Measurements from ENCODE around the gene SUGP1. TPM values are rescaled to one million over a fixed set of nuclear protein-coding genes. Genes with fewer than 3 reads are reported as not detected.

The SUGP1 gene
- total RNA-seq, 4 donors from 2014 or later = 16.1 to 40.2 (median 39.0) TPM

GRCh38 chr19:19234220-19234816, 86.0 kb downstream of the SUGP1 start:
- TF ChIP-seq, protein P1, sequence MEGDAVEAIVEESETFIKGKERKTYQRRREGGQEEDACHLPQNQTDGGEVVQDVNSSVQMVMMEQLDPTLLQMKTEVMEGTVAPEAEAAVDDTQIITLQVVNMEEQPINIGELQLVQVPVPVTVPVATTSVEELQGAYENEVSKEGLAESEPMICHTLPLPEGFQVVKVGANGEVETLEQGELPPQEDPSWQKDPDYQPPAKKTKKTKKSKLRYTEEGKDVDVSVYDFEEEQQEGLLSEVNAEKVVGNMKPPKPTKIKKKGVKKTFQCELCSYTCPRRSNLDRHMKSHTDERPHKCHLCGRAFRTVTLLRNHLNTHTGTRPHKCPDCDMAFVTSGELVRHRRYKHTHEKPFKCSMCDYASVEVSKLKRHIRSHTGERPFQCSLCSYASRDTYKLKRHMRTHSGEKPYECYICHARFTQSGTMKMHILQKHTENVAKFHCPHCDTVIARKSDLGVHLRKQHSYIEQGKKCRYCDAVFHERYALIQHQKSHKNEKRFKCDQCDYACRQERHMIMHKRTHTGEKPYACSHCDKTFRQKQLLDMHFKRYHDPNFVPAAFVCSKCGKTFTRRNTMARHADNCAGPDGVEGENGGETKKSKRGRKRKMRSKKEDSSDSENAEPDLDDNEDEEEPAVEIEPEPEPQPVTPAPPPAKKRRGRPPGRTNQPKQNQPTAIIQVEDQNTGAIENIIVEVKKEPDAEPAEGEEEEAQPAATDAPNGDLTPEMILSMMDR (IDR thresholded peaks at IDR 0.05) = no peak
- TF ChIP-seq POLR2A (IDR thresholded peaks at IDR 0.05) = no peak
- H3K4me3 ChIP-seq (ENCODE audit: low read depth, poor library complexity, severe bottlenecking) = no peak overlapping the region
- intact Hi-C loops (cut with DNase I; ENCODE audit: low total_unique reads) = no loop called here
- WGBS, 2 donors = 92 to 93% methylated on average over 2 of the region's 2 CpGs
- DNase-seq (ENCODE audit: low spot score in 2 of 2) = no peak

- WGBS, 2 donors = 68 to 73% methylated on average over 13 to 19 of the region's 19 CpGs
Observed at GRCh38 chr19:19232261-19232721, 88.0 kb downstream of the SUGP1 start.

DNA sequence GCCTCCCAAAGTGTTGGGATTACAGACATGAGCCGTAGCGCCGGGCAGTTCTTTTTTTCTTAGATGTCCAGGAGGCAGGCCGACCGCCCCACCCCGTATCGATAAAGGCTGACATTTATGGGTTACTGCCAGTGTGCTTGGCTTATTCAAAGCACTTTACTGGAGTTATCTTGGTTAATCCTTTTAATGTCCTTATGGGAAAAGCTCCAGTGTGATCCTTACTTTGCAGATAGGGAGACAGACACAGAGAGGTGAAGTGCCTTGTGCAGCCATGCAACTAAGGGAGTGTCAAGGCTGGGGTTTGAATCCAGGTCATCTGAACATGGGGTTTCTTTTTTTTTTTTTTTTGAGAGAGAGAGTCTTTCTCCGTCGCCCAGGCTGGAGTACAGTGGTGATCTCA, 89.3 kb downstream of the SUGP1 start:
- intact Hi-C loops (cut with DNase I; ENCODE audit: low total_unique reads) = no loop called here
- no peak for DNase-seq (ENCODE audit: low spot score in 2 of 2)
- H3K4me3 ChIP-seq (ENCODE audit: low read depth, poor library complexity, severe bottlenecking) = no peak overlapping the region
- TF ChIP-seq, protein P1 (IDR thresholded peaks at IDR 0.05) = no peak
- WGBS, 2 donors = 81 to 87% methylated on average over 9 of the region's 9 CpGs

More at GRCh38 chr19:19232261-19232721, 88.0 kb downstream of the SUGP1 start:
- no peak overlapping the region for H3K4me3 ChIP-seq (ENCODE audit: low read depth, poor library complexity, severe bottlenecking)
- intact Hi-C loops (cut with DNase I; ENCODE audit: low total_unique reads) = no loop called here
- DNase-seq (ENCODE audit: low spot score in 2 of 2) = no peak
- TF ChIP-seq, protein P1 (IDR thresholded peaks at IDR 0.05) = no peak
- no peak for TF ChIP-seq POLR2A (IDR thresholded peaks at IDR 0.05)

- intact Hi-C loops (cut with DNase I; ENCODE audit: low total_unique reads) = no loop called here
- DNase-seq (ENCODE audit: low spot score in 2 of 2) = no peak
- TF ChIP-seq, protein P1 (IDR thresholded peaks at IDR 0.05) = no peak
- TF ChIP-seq POLR2A (IDR thresholded peaks at IDR 0.05) = no peak
- H3K4me3 ChIP-seq (ENCODE audit: low read depth, poor library complexity, severe bottlenecking) = no peak overlapping the region
- WGBS, 2 donors = 81 to 90% methylated on average over 3 of the region's 3 CpGs
Observed at GRCh38 chr19:19229701-19230100, 90.6 kb downstream of the SUGP1 start.

GRCh38 chr19:19227217-19227616, 93.1 kb downstream of the SUGP1 start:
- intact Hi-C loops (cut with DNase I; ENCODE audit: low total_unique reads) = no loop called here
- TF ChIP-seq, protein P1 (IDR thresholded peaks at IDR 0.05) = no peak
- no peak for TF ChIP-seq POLR2A (IDR thresholded peaks at IDR 0.05)
- no peak overlapping the region for H3K4me3 ChIP-seq (ENCODE audit: low read depth, poor library complexity, severe bottlenecking)
- 89 to 92% methylated on average over 2 to 4 of the region's 4 CpGs for WGBS, 2 donors
- DNase-seq (ENCODE audit: low spot score in 2 of 2) = no peak

- intact Hi-C loops (cut with DNase I; ENCODE audit: low total_unique reads) = no loop called here
- TF ChIP-seq, protein P1 (IDR thresholded peaks at IDR 0.05) = no peak
- DNase-seq (ENCODE audit: low spot score in 2 of 2) = no peak
- WGBS, 2 donors = 66 to 69% methylated on average over 10 of the region's 10 CpGs
- H3K4me3 ChIP-seq (ENCODE audit: low read depth, poor library complexity, severe bottlenecking) = no peak overlapping the region
Observed at GRCh38 chr19:19226663-19227062, 93.6 kb downstream of the SUGP1 start.
